Gastroesophageal sphincter (tissue), 3 donors: ENCODE measurements around the gene SLC4A5.

Experiments
- EP300 ChIP-seq: sonication (generic); formaldehyde crosslinking; IDR thresholded peaks from one replicate; pipeline ENCODE4 v1.6.1; 2017; ENCODE audit warnings: antibody characterized with exemption, mild to moderate bottlenecking
- POLR2A ChIP-seq, 2 donors: fragments of 450-650 bp; IDR thresholded peaks; one replicate each; pipeline ENCODE4 v1.6.1; 2017; ENCODE audit warnings: antibody characterized with exemption in 2 of 2, mild to moderate bottlenecking in 2 of 2, moderate library complexity in 1 of 2
- TF ChIP-seq, protein P1 (sequence below), 4 experiments: fragments of 200-600 bp in 2 of 4; fragments of 450-650 bp in 2 of 4; sonication (generic) in 1 of 4; IDR thresholded peaks; one replicate each; pipeline ENCODE4 v1.5.1; 2017 to 2019; ENCODE audit warnings: antibody characterized with exemption in 4 of 4, mild to moderate bottlenecking in 2 of 4, moderate library complexity in 2 of 4

DNA sequence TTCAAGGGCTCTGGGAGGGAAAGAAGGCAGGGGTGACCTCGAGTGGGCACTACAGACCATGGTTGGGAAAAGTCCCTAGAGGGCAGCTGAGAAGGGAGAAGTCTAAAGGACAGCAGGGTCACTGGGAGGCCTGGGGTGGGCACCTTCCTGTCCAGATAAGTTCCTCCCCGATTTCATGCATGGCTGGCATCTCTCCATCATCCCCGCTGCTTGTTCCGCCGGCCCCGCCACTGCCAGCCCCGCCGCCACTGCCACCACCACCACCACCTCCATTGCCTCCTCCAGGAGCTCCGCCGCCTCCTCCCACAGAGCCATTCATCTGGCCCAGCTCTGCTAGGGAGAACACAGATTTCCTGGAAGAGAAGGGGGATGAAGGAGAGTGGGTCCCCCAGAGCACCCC lies 91.2 kb downstream of the SLC4A5 start:
- TF ChIP-seq, protein P1, sequence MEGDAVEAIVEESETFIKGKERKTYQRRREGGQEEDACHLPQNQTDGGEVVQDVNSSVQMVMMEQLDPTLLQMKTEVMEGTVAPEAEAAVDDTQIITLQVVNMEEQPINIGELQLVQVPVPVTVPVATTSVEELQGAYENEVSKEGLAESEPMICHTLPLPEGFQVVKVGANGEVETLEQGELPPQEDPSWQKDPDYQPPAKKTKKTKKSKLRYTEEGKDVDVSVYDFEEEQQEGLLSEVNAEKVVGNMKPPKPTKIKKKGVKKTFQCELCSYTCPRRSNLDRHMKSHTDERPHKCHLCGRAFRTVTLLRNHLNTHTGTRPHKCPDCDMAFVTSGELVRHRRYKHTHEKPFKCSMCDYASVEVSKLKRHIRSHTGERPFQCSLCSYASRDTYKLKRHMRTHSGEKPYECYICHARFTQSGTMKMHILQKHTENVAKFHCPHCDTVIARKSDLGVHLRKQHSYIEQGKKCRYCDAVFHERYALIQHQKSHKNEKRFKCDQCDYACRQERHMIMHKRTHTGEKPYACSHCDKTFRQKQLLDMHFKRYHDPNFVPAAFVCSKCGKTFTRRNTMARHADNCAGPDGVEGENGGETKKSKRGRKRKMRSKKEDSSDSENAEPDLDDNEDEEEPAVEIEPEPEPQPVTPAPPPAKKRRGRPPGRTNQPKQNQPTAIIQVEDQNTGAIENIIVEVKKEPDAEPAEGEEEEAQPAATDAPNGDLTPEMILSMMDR (IDR thresholded peaks at IDR 0.05): no peak
- TF ChIP-seq POLR2A (IDR thresholded peaks at IDR 0.05): no peak
- no peak for TF ChIP-seq EP300
